ENCODE results near the gene S1PR3. TPM values are rescaled to one million over a fixed set of nuclear protein-coding genes. Genes with fewer than 3 reads are reported as not detected.

Gene S1PR3
- total RNA-seq, 1 experiment from 2014 or later, result 25.8 TPM

DNA sequence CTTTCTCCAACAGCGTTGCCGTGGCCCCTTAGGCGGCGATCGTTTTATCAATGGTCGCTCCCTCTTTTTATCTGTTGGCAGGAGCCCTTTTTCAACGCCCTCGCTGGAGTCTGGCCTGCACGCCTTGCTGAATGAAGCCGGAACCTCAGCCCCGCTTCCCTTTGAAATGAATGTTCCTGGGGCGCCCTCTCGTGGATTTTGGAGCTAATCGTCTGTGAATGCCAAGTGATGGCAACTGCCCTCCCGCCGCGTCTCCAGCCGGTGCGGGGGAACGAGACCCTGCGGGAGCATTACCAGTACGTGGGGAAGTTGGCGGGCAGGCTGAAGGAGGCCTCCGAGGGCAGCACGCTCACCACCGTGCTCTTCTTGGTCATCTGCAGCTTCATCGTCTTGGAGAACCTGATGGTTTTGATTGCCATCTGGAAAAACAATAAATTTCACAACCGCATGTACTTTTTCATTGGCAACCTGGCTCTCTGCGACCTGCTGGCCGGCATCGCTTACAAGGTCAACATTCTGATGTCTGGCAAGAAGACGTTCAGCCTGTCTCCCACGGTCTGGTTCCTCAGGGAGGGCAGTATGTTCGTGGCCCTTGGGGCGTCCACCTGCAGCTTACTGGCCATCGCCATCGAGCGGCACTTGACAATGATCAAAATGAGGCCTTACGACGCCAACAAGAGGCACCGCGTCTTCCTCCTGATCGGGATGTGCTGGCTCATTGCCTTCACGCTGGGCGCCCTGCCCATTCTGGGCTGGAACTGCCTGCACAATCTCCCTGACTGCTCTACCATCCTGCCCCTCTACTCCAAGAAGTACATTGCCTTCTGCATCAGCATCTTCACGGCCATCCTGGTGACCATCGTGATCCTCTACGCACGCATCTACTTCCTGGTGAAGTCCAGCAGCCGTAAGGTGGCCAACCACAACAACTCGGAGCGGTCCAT lies 10.0 kb downstream of the S1PR3 start:
- Histone ChIP-seq H3K27ac (no peak overlapping the region), H3K9me3 (replicated peaks) (no peaks in the 10 kb centered on the region), H3K36me3 (peaks cover 61% of the 10 kb centered on the region), H3K4me3 (no peak overlapping the region), H3K4me1 (replicated peaks) (peaks cover 10% of the 10 kb centered on the region), H3K27me3 (replicated peaks) (no peaks in the 10 kb centered on the region)
- DNase-seq (ENCODE audit: low read depth in 1 of 2, low spot score in 2 of 2), result peak; percentile 62 to 83

DNA sequence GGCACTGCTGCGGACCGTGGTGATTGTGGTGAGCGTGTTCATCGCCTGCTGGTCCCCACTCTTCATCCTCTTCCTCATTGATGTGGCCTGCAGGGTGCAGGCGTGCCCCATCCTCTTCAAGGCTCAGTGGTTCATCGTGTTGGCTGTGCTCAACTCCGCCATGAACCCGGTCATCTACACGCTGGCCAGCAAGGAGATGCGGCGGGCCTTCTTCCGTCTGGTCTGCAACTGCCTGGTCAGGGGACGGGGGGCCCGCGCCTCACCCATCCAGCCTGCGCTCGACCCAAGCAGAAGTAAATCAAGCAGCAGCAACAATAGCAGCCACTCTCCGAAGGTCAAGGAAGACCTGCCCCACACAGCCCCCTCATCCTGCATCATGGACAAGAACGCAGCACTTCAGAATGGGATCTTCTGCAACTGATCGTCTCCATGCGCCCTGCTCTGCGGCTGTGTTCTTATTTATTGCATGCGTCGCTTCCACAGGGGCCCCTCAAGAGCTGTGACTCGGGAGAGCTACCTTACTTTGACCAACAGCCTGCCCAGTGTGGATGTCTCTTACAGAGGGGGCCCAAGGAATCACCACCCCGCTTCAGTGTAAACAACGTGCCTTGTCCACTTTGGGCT lies 10.8 kb downstream of the S1PR3 start:
- H3K9me3 ChIP-seq (replicated peaks), result no peaks in the 10 kb centered on the region
- DNase-seq (ENCODE audit: low read depth in 1 of 2, low spot score in 2 of 2), result no peak
- no peak overlapping the region for H3K4me3 ChIP-seq
- no peaks in the 10 kb centered on the region for H3K27me3 ChIP-seq (replicated peaks)
- H3K36me3 ChIP-seq, result peaks cover 56% of the 10 kb centered on the region
- no peak overlapping the region for H3K27ac ChIP-seq
- peaks cover 10% of the 10 kb centered on the region for H3K4me1 ChIP-seq (replicated peaks)

- peaks cover 10% of the 10 kb centered on the region for H3K4me1 ChIP-seq (replicated peaks)
- H3K36me3 ChIP-seq, result peaks cover 47% of the 10 kb centered on the region
- H3K4me3 ChIP-seq, result no peak overlapping the region
- H3K27me3 ChIP-seq (replicated peaks), result no peaks in the 10 kb centered on the region
- no peak overlapping the region for H3K27ac ChIP-seq
- no peak for DNase-seq (ENCODE audit: low read depth in 1 of 2, low spot score in 2 of 2)
- H3K9me3 ChIP-seq (replicated peaks), result no peaks in the 10 kb centered on the region
These were observed 11.7 kb downstream of the S1PR3 start for GRCh38 chr9:89002987-89003386.

- Histone ChIP-seq H3K27ac (no peak overlapping the region), H3K4me3 (no peak overlapping the region), H3K27me3 (replicated peaks) (no peaks in the 10 kb centered on the region), H3K36me3 (peaks cover 41% of the 10 kb centered on the region), H3K9me3 (replicated peaks) (no peaks in the 10 kb centered on the region), H3K4me1 (replicated peaks) (peaks cover 10% of the 10 kb centered on the region)
- no peak for DNase-seq (ENCODE audit: low read depth in 1 of 2, low spot score in 2 of 2)
These were observed 14.1 kb downstream of the S1PR3 start for GRCh38 chr9:89005323-89005722.

DNA sequence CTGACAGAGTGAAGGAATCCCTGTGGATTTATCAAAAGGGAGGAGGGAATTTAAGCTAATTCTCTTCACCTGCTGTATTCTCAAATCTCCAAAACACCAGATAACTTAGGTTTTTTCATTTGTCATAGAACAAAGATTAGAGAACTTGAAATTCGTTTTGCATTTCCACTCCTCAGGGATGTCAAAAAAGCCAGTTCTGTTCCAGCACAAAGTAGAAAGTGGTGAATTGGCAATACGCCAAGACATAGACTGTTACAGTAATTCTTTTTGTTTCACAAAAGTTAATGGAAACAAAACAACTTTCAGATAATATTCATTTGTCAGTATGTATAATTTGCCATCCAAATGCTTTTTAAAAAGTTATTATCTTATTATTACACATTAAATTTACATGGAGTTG lies 15.0 kb downstream of the S1PR3 start:
- H3K27me3 ChIP-seq (replicated peaks), result no peaks in the 10 kb centered on the region
- H3K4me3 ChIP-seq, result no peak overlapping the region
- peaks cover under 1% of the 10 kb centered on the region for H3K4me1 ChIP-seq (replicated peaks)
- H3K36me3 ChIP-seq, result peaks cover 31% of the 10 kb centered on the region
- H3K9me3 ChIP-seq (replicated peaks), result no peaks in the 10 kb centered on the region
- no peak for DNase-seq (ENCODE audit: low read depth in 1 of 2, low spot score in 2 of 2)
- no peak overlapping the region for H3K27ac ChIP-seq

GRCh38 chr9:89006996-89007967 lies 16.0 kb downstream of the S1PR3 start:
- peaks cover 21% of the 10 kb centered on the region for H3K36me3 ChIP-seq
- H3K4me3 ChIP-seq, result no peak overlapping the region
- H3K4me1 ChIP-seq (replicated peaks), result no peaks in the 10 kb centered on the region
- no peak overlapping the region for H3K27ac ChIP-seq
- H3K9me3 ChIP-seq (replicated peaks), result no peaks in the 10 kb centered on the region
- H3K27me3 ChIP-seq (replicated peaks), result no peaks in the 10 kb centered on the region
- DNase-seq (ENCODE audit: low read depth in 1 of 2, low spot score in 2 of 2), result no peak

- no peak overlapping the region for H3K27ac ChIP-seq
- H3K36me3 ChIP-seq, result peaks cover 12% of the 10 kb centered on the region
- H3K9me3 ChIP-seq (replicated peaks), result no peaks in the 10 kb centered on the region
- DNase-seq (ENCODE audit: low read depth in 1 of 2, low spot score in 2 of 2), result no peak
- no peaks in the 10 kb centered on the region for H3K27me3 ChIP-seq (replicated peaks)
- no peaks in the 10 kb centered on the region for H3K4me1 ChIP-seq (replicated peaks)
- H3K4me3 ChIP-seq, result no peak overlapping the region
These were observed 16.9 kb downstream of the S1PR3 start for GRCh38 chr9:89008055-89008743.

- no peak for DNase-seq (ENCODE audit: low read depth in 1 of 2, low spot score in 2 of 2)
- no peak overlapping the region for H3K4me3 ChIP-seq
- no peaks in the 10 kb centered on the region for H3K4me1 ChIP-seq (replicated peaks)
- H3K27ac ChIP-seq, result no peak overlapping the region
- no peaks in the 10 kb centered on the region for H3K9me3 ChIP-seq (replicated peaks)
- H3K36me3 ChIP-seq, result peaks cover 4% of the 10 kb centered on the region
- no peaks in the 10 kb centered on the region for H3K27me3 ChIP-seq (replicated peaks)
These were observed 17.7 kb downstream of the S1PR3 start for GRCh38 chr9:89008744-89009545.

DNA sequence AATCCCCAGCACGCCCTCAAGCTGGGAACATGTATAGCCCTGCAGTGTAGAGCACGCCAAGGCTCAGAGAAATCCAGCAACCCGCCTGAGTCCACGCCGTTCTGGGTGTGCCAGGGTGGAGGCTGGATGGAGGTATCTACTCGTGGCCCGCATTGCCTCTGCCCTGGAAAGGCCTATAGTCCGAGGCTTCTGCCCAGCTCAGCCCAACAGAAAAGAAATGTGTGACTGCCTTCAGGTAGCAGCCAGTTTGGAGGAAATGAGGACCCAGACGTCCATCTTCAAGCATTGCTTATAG lies 18.2 kb downstream of the S1PR3 start:
- H3K4me1 ChIP-seq (replicated peaks), result no peaks in the 10 kb centered on the region
- no peak overlapping the region for H3K27ac ChIP-seq
- H3K27me3 ChIP-seq (replicated peaks), result no peaks in the 10 kb centered on the region
- peaks cover 2% of the 10 kb centered on the region; the same call in 1 of the 2 replicates for H3K36me3 ChIP-seq
- no peak overlapping the region for H3K4me3 ChIP-seq
- no peaks in the 10 kb centered on the region for H3K9me3 ChIP-seq (replicated peaks)
- no peak for DNase-seq (ENCODE audit: low read depth in 1 of 2, low spot score in 2 of 2)

- no peaks in the 10 kb centered on the region for H3K27me3 ChIP-seq (replicated peaks)
- H3K9me3 ChIP-seq (replicated peaks), result no peaks in the 10 kb centered on the region
- no peaks in the 10 kb centered on the region for H3K4me1 ChIP-seq (replicated peaks)
- DNase-seq (ENCODE audit: low read depth in 1 of 2, low spot score in 2 of 2), result no peak
- H3K36me3 ChIP-seq, result no peaks in the 10 kb centered on the region
- H3K27ac ChIP-seq, result no peak overlapping the region
- H3K4me3 ChIP-seq, result no peak overlapping the region
These were observed 18.8 kb downstream of the S1PR3 start for GRCh38 chr9:89010056-89010455.

- no peaks in the 10 kb centered on the region for H3K36me3 ChIP-seq
- H3K4me3 ChIP-seq, result no peak overlapping the region
- no peak for DNase-seq (ENCODE audit: low read depth in 1 of 2, low spot score in 2 of 2)
- no peaks in the 10 kb centered on the region for H3K4me1 ChIP-seq (replicated peaks)
- H3K27me3 ChIP-seq (replicated peaks), result no peaks in the 10 kb centered on the region
- no peaks in the 10 kb centered on the region for H3K9me3 ChIP-seq (replicated peaks)
- no peak overlapping the region for H3K27ac ChIP-seq
These were observed 19.4 kb downstream of the S1PR3 start for GRCh38 chr9:89010526-89011111.

DNA sequence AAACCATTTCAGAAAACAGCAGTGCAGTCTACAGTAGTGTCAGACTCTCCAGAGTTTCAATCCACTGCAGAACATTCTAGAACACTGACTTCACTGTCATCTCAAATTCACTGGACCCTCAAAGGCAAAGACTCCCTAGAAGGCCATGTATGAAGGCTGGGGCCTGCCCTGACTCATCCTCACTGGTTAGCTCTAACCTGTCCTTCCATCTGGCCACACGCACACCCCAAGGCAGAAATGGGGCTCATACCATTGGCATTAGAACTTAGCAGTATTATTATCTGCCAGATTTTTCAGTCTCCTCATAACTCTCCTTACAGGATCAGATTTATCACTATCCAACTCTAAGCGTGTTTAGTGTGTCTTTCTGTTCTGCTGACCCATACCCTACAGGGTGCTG lies 20.4 kb downstream of the S1PR3 start:
- no peaks in the 10 kb centered on the region for H3K4me1 ChIP-seq (replicated peaks)
- H3K9me3 ChIP-seq (replicated peaks), result no peaks in the 10 kb centered on the region
- DNase-seq (ENCODE audit: low read depth in 1 of 2, low spot score in 2 of 2), result no peak
- H3K36me3 ChIP-seq, result no peaks in the 10 kb centered on the region
- H3K4me3 ChIP-seq, result no peak overlapping the region
- H3K27me3 ChIP-seq (replicated peaks), result no peaks in the 10 kb centered on the region
- H3K27ac ChIP-seq, result no peak overlapping the region

Measured in SJSA1 (cell line).